Thymus (tissue), 11 donors: Measurements from ENCODE around the gene RAB20. TPM values are rescaled to one million over a fixed set of nuclear protein-coding genes. Genes with fewer than 3 reads are reported as not detected.

Experiments
- DNase-seq, 9 donors: peaks; one replicate each; pipeline ENCODE4 v3.0.0-alpha.2; 2013; ENCODE audit warnings: low spot score in 9 of 9, low read depth in 6 of 9, missing footprints in 1 of 9
- H3K27ac ChIP-seq, 2 donors: one replicate each; pipeline ENCODE4 v1.5.1; 2013; ENCODE audit warnings: control low read depth in 1 of 2, low read depth in 1 of 2, low read length in 1 of 2, mild to moderate bottlenecking in 1 of 2, moderate library complexity in 1 of 2
- H3K27me3 ChIP-seq, 2 donors: one replicate each; pipeline ENCODE4 v1.5.1; 2013; ENCODE audit warnings: low read length in 1 of 2; ENCODE audit not compliant: control insufficient read depth in 2 of 2, insufficient read depth in 1 of 2
- H3K36me3 ChIP-seq, 2 donors: one replicate each; pipeline ENCODE4 v1.5.1; 2013; ENCODE audit warnings: low read length in 1 of 2, mild to moderate bottlenecking in 1 of 2, moderate library complexity in 1 of 2; ENCODE audit not compliant: control insufficient read depth in 2 of 2, insufficient read depth in 2 of 2
- H3K4me1 ChIP-seq, 2 donors: one replicate each; pipeline ENCODE4 v1.5.1; 2013; ENCODE audit warnings: low read length in 2 of 2; ENCODE audit not compliant: control insufficient read depth in 2 of 2, insufficient read depth in 2 of 2
- H3K4me3 ChIP-seq, 2 donors: one replicate each; pipeline ENCODE4 v1.5.1; 2013; ENCODE audit warnings: low read length in 2 of 2, control low read depth in 1 of 2, mild to moderate bottlenecking in 1 of 2
- H3K9me3 ChIP-seq, 2 donors: one replicate each; pipeline ENCODE4 v1.5.1; 2013; ENCODE audit warnings: low read length in 1 of 2, mild to moderate bottlenecking in 1 of 2; ENCODE audit not compliant: control insufficient read depth in 2 of 2, insufficient read depth in 1 of 2
- WGBS: extraction: QIAGEN DNeasy Blood & Tissue Kit; methylation state at CpG from one replicate; pipeline ENCODE4 v1.1.7; 2013; 5-methylcytosine and 5-hydroxymethylcytosine counted together
- polyA plus RNA-seq: library from polyadenylated mRNA; stranded (reverse); fragments of 200-250 nt; gene quantifications from one replicate; pipeline ENCODE4 v1.2.3, GENCODE V29; 2013
- total RNA-seq: library from RNA; stranded (reverse); fragments of 120-200 nt; gene quantifications from one replicate; pipeline ENCODE4 v1.2.4, GENCODE V29; 2013
- donor health status: healthy.

The RAB20 gene
- total and polyA plus RNA-seq, 2 donors = 4.8 to 18.5 TPM

- Histone ChIP-seq H3K9me3 (no peaks in the 10 kb centered on the region), H3K36me3 (no peaks in the 10 kb centered on the region), H3K27ac (no peak overlapping the region), H3K4me3 (no peak overlapping the region), H3K4me1 (no peaks in the 10 kb centered on the region), H3K27me3 (peaks cover 0 to 22% of the 10 kb centered on the region in 2 donors)
- WGBS = 96% methylated on average over 3 of the region's 3 CpGs
- DNase-seq = no peak
These were observed 7.1 kb upstream of the RAB20 start for GRCh38 chr13:110568612-110569011.

DNA sequence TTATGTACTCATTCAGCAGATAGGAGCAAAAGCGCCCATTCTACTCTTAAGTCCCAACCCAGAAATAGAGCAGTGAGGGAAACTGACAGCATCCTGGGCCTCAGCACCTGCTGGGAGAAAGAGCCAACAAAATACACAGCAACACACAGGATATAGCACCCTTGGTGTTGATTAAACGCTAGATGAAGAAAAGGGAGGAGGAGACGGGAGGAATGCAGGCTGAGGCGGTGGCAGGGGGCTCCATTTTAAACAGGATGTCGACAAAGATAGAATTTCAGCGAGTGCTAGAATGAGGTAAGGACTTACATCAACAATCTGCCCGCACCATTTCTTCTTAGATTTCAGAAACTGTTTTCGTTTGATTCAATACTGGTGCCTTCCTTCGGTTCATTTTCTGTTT is 4.6 kb upstream of the RAB20 start:
- Histone ChIP-seq H3K9me3 (no peaks in the 10 kb centered on the region), H3K36me3 (no peaks in the 10 kb centered on the region), H3K27ac (no peak overlapping the region), H3K4me3 (no peak overlapping the region), H3K4me1 (peaks cover 0 to 11% of the 10 kb centered on the region in 2 donors), H3K27me3 (peaks cover 9 to 36% of the 10 kb centered on the region in 2 donors)
- WGBS = 94% methylated on average over 9 of the region's 9 CpGs
- DNase-seq = no peak

DNA sequence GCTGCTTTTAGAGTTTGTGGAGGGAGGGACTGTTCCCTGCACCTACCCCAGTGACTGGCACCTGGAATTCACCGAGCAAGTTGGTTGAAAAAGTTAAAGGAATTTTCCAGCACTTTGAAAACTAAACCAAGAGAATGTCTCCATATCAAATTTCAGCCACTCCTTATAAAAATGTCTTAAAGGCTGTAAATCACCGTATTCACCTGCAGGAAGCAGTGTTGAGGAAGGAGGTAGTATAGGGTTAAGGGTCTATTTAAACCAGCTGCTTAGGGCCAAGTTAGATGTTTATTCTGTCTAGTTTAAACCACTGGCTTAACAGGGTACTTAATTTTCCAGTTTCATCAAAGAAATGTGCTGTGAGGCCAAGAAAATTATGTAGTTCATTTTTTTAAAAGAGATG is 3.8 kb upstream of the RAB20 start:
- H3K4me1 ChIP-seq = peaks cover 0 to 15% of the 10 kb centered on the region in 2 donors
- DNase-seq = no peak
- 49% methylated on average over 2 of the region's 2 CpGs for WGBS
- H3K36me3 ChIP-seq = no peaks in the 10 kb centered on the region
- peaks cover 14 to 43% of the 10 kb centered on the region in 2 donors for H3K27me3 ChIP-seq
- H3K9me3 ChIP-seq = no peaks in the 10 kb centered on the region
- H3K27ac ChIP-seq = no peak overlapping the region
- no peak overlapping the region for H3K4me3 ChIP-seq

GRCh38 chr13:110564472-110564985 is 3.0 kb upstream of the RAB20 start:
- no peaks in the 10 kb centered on the region for H3K36me3 ChIP-seq
- 89% methylated on average over 3 of the region's 3 CpGs for WGBS

GRCh38 chr13:110563463-110563774 is 1.9 kb upstream of the RAB20 start:
- no peak overlapping the region for H3K27ac ChIP-seq
- H3K4me3 ChIP-seq = no peak overlapping the region
- no peak for DNase-seq
- peaks cover 20 to 57% of the 10 kb centered on the region in 2 donors for H3K27me3 ChIP-seq
- peaks cover 0 to 15% of the 10 kb centered on the region in 2 donors for H3K4me1 ChIP-seq
- WGBS = 97% methylated on average over 9 of the region's 9 CpGs
- no peaks in the 10 kb centered on the region for H3K36me3 ChIP-seq
- H3K9me3 ChIP-seq = peaks cover 0 to 1% of the 10 kb centered on the region in 2 donors

More at GRCh38 chr13:110564472-110564985, 3.0 kb upstream of the RAB20 start:
- no peaks in the 10 kb centered on the region for H3K9me3 ChIP-seq
- no peak for DNase-seq
- H3K4me1 ChIP-seq = peaks cover 0 to 15% of the 10 kb centered on the region in 2 donors
- no peak overlapping the region for H3K4me3 ChIP-seq
- no peak overlapping the region for H3K27ac ChIP-seq
- H3K27me3 ChIP-seq = peaks cover 16 to 50% of the 10 kb centered on the region in 2 donors

DNA sequence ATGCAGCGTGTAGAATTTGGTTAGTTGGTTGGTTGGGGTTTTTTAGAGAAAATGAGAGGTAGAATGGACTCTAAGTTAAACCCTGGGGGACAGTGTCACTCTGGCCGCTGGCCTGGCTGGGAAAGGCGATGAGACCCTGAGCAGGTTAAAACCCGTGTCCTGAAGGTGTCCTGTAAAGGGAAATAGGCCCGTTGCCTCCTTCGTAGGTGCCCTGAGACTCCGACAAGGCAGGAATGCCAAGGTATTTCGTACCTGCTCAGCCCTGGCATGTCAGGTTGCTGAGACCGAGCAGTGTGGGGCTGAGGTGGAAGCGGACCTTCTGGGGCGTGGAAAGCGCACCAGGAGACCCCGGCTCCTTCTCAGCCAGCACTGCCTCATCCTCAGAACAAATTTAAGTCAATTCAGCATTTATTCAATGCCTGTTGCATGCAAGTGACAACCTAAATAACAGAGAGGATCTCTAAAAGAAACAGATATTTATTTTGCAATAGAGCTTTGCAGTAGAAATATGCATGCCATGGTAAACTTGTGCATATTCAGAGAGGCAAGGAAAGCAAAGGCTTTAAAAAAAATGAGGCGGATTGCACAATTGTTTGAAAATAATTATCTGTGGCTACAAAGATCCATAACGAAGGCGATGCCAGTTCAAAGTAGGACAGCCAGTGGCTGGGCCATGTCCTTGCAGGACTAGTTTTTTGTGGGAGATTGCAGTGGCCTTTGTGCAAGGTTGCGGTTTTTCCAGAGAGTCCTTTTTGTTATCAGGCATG is 1.4 kb upstream of the RAB20 start:
- H3K27me3 ChIP-seq = peaks cover 20 to 60% of the 10 kb centered on the region in 2 donors
- 93% methylated on average over 17 of the region's 17 CpGs for WGBS
- no peaks in the 10 kb centered on the region for H3K36me3 ChIP-seq
- H3K9me3 ChIP-seq = peaks cover 0 to 1% of the 10 kb centered on the region in 2 donors
- H3K27ac ChIP-seq = no peak overlapping the region
- DNase-seq = no peak
- H3K4me1 ChIP-seq = peaks cover 0 to 15% of the 10 kb centered on the region in 2 donors
- no peak overlapping the region for H3K4me3 ChIP-seq

DNA sequence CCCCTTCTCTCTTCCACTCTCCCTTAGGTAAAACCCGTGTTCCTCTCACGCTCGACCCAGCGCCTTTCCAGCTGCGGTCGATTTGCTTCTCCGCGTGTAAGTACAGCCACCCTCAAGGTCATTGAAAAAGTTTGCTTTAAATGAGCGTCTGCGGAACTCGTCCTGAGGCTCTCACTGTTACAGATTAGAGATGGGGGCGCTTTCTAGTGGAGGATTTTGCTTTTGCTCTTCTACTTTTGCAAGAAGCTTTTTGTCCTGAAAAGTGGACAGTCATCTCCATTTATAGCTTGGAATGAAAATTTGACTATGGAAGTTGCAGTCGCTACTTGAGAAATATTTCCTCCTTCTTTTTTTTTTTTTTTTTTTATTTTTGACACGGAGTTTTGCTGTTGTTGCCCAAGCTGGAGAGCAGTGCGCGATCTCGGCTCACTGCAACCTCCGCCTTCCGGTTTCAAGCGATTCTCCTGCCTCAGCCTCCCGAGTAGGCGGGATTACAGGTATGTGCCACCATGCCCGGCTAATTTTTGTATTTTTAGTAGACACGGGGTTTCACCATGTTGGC is 595 bp upstream of the RAB20 start:
- Histone ChIP-seq H3K4me1 (peaks cover 0 to 15% of the 10 kb centered on the region in 2 donors), H3K27ac (peak overlapping the region in 1 of 2 donors; percentile 47), H3K27me3 (peaks cover 20 to 67% of the 10 kb centered on the region in 2 donors), H3K4me3 (peak overlapping the region; percentile 50 to 66), H3K9me3 (peaks cover 0 to 1% of the 10 kb centered on the region in 2 donors), H3K36me3 (no peaks in the 10 kb centered on the region)
- DNase-seq = peak in 3 of 9 donors; percentile 6 to 58 (median 23)
- WGBS = 26% methylated on average over 24 of the region's 24 CpGs

DNA sequence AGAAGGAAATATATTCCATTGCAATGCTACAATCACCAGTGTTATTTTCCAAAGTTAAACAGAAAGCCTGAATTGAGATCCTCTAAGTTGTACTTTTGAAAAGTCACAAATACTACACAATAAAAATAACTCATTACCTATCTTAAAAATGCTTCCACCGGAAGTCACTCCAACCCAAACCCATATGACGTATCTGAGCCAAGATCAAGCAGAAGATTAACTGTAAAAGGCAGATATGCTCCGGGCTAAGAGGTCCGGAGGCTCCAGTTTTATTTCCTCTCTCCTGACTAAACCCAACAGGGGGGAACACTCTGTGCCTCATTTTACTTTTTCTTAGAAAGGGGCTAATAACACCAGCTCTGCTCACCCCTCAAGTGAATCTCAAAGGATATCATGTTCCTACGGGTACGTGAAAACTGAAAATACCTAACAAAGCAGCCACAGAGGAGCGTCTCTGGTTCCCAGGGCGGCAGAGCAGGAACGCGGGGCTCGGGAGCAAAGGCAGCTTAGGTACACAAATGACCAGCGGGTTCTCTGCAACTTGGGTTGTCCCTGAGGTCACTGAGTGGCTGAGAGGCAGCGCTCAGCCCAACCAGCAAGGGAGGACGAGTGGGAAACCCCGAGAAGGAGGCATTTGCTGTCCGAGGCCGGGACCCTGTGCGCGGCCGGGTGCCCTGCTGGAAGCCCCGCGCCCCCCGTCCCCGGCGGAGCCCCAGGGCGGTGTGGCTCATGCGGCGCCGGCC is 750 bp downstream of the RAB20 start:
- no peaks in the 10 kb centered on the region for H3K36me3 ChIP-seq
- H3K4me1 ChIP-seq = peaks cover 0 to 15% of the 10 kb centered on the region in 2 donors
- peak in 1 of 9 donors; percentile 8 for DNase-seq
- H3K27me3 ChIP-seq = peaks cover 20 to 70% of the 10 kb centered on the region in 2 donors
- peak overlapping the region; percentile 36 to 39 for H3K27ac ChIP-seq
- WGBS = 4% methylated on average over 29 of the region's 29 CpGs
- H3K4me3 ChIP-seq = peak overlapping the region; percentile 50 to 66
- peaks cover 0 to 1% of the 10 kb centered on the region in 2 donors for H3K9me3 ChIP-seq

DNA sequence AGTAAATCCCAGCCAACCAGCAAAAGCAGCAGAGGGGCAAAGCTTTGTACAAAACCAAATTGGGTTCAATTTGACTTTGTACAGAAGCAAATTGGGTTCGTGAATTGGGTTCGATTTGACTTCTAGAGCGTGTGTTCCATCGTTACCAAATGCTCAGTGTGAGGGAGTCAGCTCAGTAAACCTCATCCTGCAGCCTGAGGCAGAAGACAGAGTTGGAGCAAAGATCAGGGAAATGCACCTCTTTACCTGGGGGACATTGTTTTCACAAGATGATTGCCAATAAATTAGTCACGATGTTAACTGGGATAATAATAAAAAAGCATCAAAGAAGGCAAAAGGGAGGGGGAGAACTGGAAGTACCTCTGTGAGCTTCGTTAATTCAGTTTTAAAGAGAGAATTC is 1.5 kb downstream of the RAB20 start:
- no peak overlapping the region for H3K27ac ChIP-seq
- no peak overlapping the region for H3K4me3 ChIP-seq
- H3K9me3 ChIP-seq = peaks cover 0 to 1% of the 10 kb centered on the region in 2 donors
- WGBS = 93% methylated on average over 6 of the region's 6 CpGs
- H3K4me1 ChIP-seq = peaks cover 0 to 15% of the 10 kb centered on the region in 2 donors
- H3K36me3 ChIP-seq = no peaks in the 10 kb centered on the region
- peaks cover 20 to 67% of the 10 kb centered on the region in 2 donors for H3K27me3 ChIP-seq
- DNase-seq = no peak
